ENCODE measurements around the gene MANBA. TPM values are rescaled to one million over a fixed set of nuclear protein-coding genes. Genes with fewer than 3 reads are reported as not detected.

Gene MANBA
- total and polyA plus RNA-seq, 2 of the 13 experiments (the other 11 are each of a cell fraction or from before 2014, with no cell fraction given) = 11.7 to 33.3 TPM

DNA sequence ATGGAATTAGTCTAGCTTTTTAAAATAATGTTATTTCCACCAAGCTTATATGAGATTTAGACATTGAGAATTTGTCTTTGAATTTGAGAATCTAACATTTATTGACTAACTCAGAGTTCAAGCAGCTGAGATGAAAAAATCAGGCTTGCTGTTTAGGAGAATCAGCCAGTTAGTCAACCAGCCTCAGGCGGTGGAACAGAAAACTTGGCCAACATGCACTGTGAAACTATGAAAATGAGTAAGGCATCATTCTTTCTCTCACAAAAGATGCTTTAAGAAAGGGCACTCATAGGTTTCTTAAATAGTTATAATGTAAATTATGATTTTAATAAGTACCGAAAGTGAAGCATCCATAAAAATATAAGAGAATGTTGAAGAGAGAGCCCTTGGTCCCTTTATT lies 175.4 kb downstream of the MANBA start:
- WGBS (ENCODE audit: low lambda C conversion rate) = 97% methylated on average over 2 of the region's 2 CpGs
- ATAC-seq = no peak

More for the DNA sequence above, 175.4 kb downstream of the MANBA start:
- Histone ChIP-seq H3K4me3 (replicated peaks in 1 of 3; ENCODE audit: insufficient read depth in 1 of 3, low read depth in 2 of 3, low read length in 3 of 3) (no peak overlapping the region), H3K27me3 (ENCODE audit: control insufficient read depth in 1 of 2, insufficient read depth in 2 of 2, low read length in 2 of 2) (no peaks in the 10 kb centered on the region), H3K9ac (ENCODE audit: insufficient read depth, low read depth, low read length) (no peak overlapping the region), H3K27ac (ENCODE audit: extremely low read length, insufficient read depth, low read length) (no peak overlapping the region), H4K20me1 (ENCODE audit: insufficient read depth, low read length) (no peaks in the 10 kb centered on the region), H3K9me3 (ENCODE audit: low read length) (no peaks in the 10 kb centered on the region), H2AFZ (ENCODE audit: low read length) (no peak overlapping the region), H3K36me3 (replicated peaks in 1 of 2; ENCODE audit: control insufficient read depth in 1 of 2, insufficient read depth in 2 of 2, low read length in 2 of 2) (peaks cover 16 to 44% of the 10 kb centered on the region in 2 experiments), H3K4me1 (ENCODE audit: insufficient read depth, low read length) (peaks cover 4% of the 10 kb centered on the region), H3K79me2 (ENCODE audit: insufficient read depth, low read length) (no peaks in the 10 kb centered on the region), H3K4me2 (ENCODE audit: low read depth, low read length) (no peak overlapping the region)
- ChIA-PET POLR2A (no interaction called here), CTCF (ENCODE audit: low intra/inter-chr PET ratio, low total read pairs) (no interaction called here)
- TF ChIP-seq ZNF329 (CRISPR knock-in tag; IDR thresholded peaks at IDR 0.05; ENCODE audit: low read depth) (no peak), CEBPB (IDR thresholded peaks at IDR 0.05; ENCODE audit: borderline replicate concordance, low read depth, low read length) (no peak), IKZF1 (IDR thresholded peaks at IDR 0.05) (no peak), ZNF883 (CRISPR knock-in tag; IDR thresholded peaks at IDR 0.05; ENCODE audit: not compliant biosample characterization) (no peak), SETDB1 (CRISPR knock-in tag; IDR thresholded peaks at IDR 0.05; ENCODE audit: borderline replicate concordance) (no peak), RNF2 (conservative IDR thresholded peaks at IDR 0.05; ENCODE audit: low read depth) (no peak), ZFP41 (CRISPR knock-in tag; IDR thresholded peaks at IDR 0.05; ENCODE audit: borderline replicate concordance) (no peak), ZNF335 (CRISPR knock-in tag; IDR thresholded peaks at IDR 0.05) (no peak), SIN3B (IDR thresholded peaks at IDR 0.05; ENCODE audit: low read length) (no peak), PAF1 (CRISPR knock-in tag; IDR thresholded peaks at IDR 0.05) (no peak), TRIM24 (CRISPR knock-in tag; IDR thresholded peaks at IDR 0.05) (no peak), ZSCAN31 (CRISPR knock-in tag; IDR thresholded peaks at IDR 0.05; ENCODE audit: low read depth) (no peak), ZNF17 (CRISPR knock-in tag; IDR thresholded peaks at IDR 0.05) (no peak), POLR2G (IDR thresholded peaks at IDR 0.05; ENCODE audit: low read depth, low read length) (no peak), ZNF232 (CRISPR knock-in tag; IDR thresholded peaks at IDR 0.05; ENCODE audit: borderline replicate concordance) (no peak), ZFY (CRISPR knock-in tag; IDR thresholded peaks at IDR 0.05) (no peak), ZNF121 (CRISPR knock-in tag; IDR thresholded peaks at IDR 0.05) (no peak), CCDC6 (CRISPR knock-in tag; IDR thresholded peaks at IDR 0.05) (no peak)
- TF ChIP-seq, protein P1, sequence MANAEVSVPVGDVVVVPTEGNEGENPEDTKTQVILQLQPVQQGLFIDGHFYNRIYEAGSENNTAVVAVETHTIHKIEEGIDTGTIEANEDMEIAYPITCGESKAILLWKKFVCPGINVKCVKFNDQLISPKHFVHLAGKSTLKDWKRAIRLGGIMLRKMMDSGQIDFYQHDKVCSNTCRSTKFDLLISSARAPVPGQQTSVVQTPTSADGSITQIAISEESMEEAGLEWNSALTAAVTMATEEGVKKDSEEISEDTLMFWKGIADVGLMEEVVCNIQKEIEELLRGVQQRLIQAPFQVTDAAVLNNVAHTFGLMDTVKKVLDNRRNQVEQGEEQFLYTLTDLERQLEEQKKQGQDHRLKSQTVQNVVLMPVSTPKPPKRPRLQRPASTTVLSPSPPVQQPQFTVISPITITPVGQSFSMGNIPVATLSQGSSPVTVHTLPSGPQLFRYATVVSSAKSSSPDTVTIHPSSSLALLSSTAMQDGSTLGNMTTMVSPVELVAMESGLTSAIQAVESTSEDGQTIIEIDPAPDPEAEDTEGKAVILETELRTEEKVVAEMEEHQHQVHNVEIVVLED (CRISPR knock-in tag; IDR thresholded peaks at IDR 0.05; ENCODE audit: borderline replicate concordance) = no peak
- TF ChIP-seq, protein P2, sequence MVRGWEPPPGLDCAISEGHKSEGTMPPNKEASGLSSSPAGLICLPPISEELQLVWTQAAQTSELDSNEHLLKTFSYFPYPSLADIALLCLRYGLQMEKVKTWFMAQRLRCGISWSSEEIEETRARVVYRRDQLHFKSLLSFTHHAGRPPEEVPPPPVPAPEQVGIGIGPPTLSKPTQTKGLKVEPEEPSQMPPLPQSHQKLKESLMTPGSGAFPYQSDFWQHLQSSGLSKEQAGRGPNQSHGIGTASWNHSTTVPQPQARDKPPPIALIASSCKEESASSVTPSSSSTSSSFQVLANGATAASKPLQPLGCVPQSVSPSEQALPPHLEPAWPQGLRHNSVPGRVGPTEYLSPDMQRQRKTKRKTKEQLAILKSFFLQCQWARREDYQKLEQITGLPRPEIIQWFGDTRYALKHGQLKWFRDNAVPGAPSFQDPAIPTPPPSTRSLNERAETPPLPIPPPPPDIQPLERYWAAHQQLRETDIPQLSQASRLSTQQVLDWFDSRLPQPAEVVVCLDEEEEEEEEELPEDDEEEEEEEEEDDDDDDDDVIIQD (CRISPR knock-in tag; IDR thresholded peaks at IDR 0.05; ENCODE audit: low read depth) = no peak
- in situ Hi-C loops (cut with HindIII; ENCODE audit: extremely low pct_ligation_motif_present, low pct_unique_long_range_greater_than_20kb) (no loop called here), intact Hi-C loops (cut with micrococcal nuclease; ENCODE audit: unreplicated experiment) (no loop called here)
- DNase-seq (ENCODE audit: low spot score) (no peak), FAIRE-seq (no peak)
- BruUV-seq (replicated peaks) = no TSS peak
